SU-DHL-6 (cell line): ENCODE results near the gene CRADD.

Experiments used
- H2AFZ ChIP-seq: fragments of 200-600 bp; sonication (generic); 2 replicates; pipeline ENCODE4 v1.6.1; 2014; ENCODE audit warnings: low read depth, mild to moderate bottlenecking, moderate library complexity, mixed read lengths, antibody characterized with exemption, low read length; ENCODE audit not compliant: severe bottlenecking
- H3F3A ChIP-seq: fragments of 200-600 bp; shearing (Covaris generic); 2 replicates; pipeline ENCODE4 v1.6.0; 2016; ENCODE audit warnings: antibody characterized with exemption, mild to moderate bottlenecking; ENCODE audit not compliant: insufficient read depth
- H3K27ac ChIP-seq: fragments of 200-600 bp; sonication (generic); 2 replicates; pipeline ENCODE4 v1.5.1; 2016; ENCODE audit warnings: low read depth, mild to moderate bottlenecking, low read length, moderate library complexity, mixed read lengths
- H3K27me3 ChIP-seq: fragments of 200-600 bp; sonication (generic), shearing (Covaris generic); 2 replicates; pipeline ENCODE4 v1.6.0; 2014; ENCODE audit warnings: mild to moderate bottlenecking, low read length
- H3K36me3 ChIP-seq: fragments of 200-600 bp; sonication (generic); 2 replicates; pipeline ENCODE4 v1.6.1; 2014; ENCODE audit warnings: mild to moderate bottlenecking, low read length, mixed read lengths
- H3K4me2 ChIP-seq: fragments of 300-600, 200-600 bp; shearing (Covaris generic), sonication (generic); 2 replicates; pipeline ENCODE4 v1.6.0; 2014; ENCODE audit warnings: low read length, low read depth, mild to moderate bottlenecking; ENCODE audit not compliant: poor library complexity, severe bottlenecking
- H3K4me3 ChIP-seq: fragments of 200-600 bp; sonication (generic); 2 replicates; pipeline ENCODE4 v1.5.1; 2014; ENCODE audit warnings: antibody characterized with exemption, low read length, mild to moderate bottlenecking, mixed read lengths; ENCODE audit not compliant: insufficient read depth, poor library complexity, severe bottlenecking
- H3K79me2 ChIP-seq: fragments of 200-600 bp; sonication (generic); 2 replicates; pipeline ENCODE4 v1.6.1; 2014; ENCODE audit warnings: mild to moderate bottlenecking, low read length, moderate library complexity; ENCODE audit not compliant: insufficient read depth
- H3K9ac ChIP-seq: fragments of 200-600 bp; sonication (generic); 2 replicates; pipeline ENCODE4 v1.7.0; 2014; ENCODE audit warnings: mild to moderate bottlenecking, low read length
- H3K9me2 ChIP-seq: fragments of 200-600 bp; sonication (generic); replicated peaks from 2 replicates; pipeline ENCODE4 v1.6.1; 2014; ENCODE audit warnings: low read length; ENCODE audit not compliant: insufficient read depth
- H3K9me3 ChIP-seq: fragments of 200-600 bp; sonication (generic); 2 replicates; pipeline ENCODE4 v1.6.1; 2014; ENCODE audit warnings: low read length, mixed read lengths; ENCODE audit not compliant: insufficient read depth
- H4K20me1 ChIP-seq: fragments of 200-600 bp; sonication (generic); 2 replicates; pipeline ENCODE4 v1.6.1; 2014; ENCODE audit warnings: low read depth, mild to moderate bottlenecking, antibody characterized with exemption, low read length, moderate library complexity, mixed read lengths
- CTCF ChIP-seq: fragments of 200-600 bp; sonication (generic); IDR thresholded peaks from one replicate; pipeline ENCODE4 v1.5.1; 2017; ENCODE audit warnings: antibody characterized with exemption, mild to moderate bottlenecking, low read length, moderate library complexity; ENCODE audit not compliant: insufficient read depth, poor library complexity, severe bottlenecking
- EZH2phosphoT487 ChIP-seq: fragments of 200-600 bp; sonication (generic), shearing (Covaris generic); conservative IDR thresholded peaks from 2 replicates; pipeline ENCODE4 v1.6.1; 2018; ENCODE audit warnings: mild to moderate bottlenecking, antibody characterized with exemption, low read length, moderate library complexity, mixed read lengths

Gene CRADD

GRCh38 chr12:93677195-93678064 is at the start of gene CRADD:
CRADD (plus strand) TSS chr12:93677375.
- peak within 1 kb of the TSS; percentile 42 for H3K9ac ChIP-seq
- H3K27me3 ChIP-seq: no peaks in the 10 kb centered on the region
- H3K27ac ChIP-seq: no peak within 1 kb of the TSS
- TF ChIP-seq EZH2phosphoT487: no peak
- no peak for TF ChIP-seq CTCF
- H3F3A ChIP-seq: no peaks in the 10 kb centered on the region
- peak within 1 kb of the TSS; percentile 48 for H3K4me2 ChIP-seq
- H2AFZ ChIP-seq: peak within 1 kb of the TSS; percentile 85
- peak within 1 kb of the TSS; percentile 38 for H3K4me3 ChIP-seq
- H4K20me1 ChIP-seq: no peaks in the 10 kb centered on the region
- no peaks in the 10 kb centered on the region for H3K9me2 ChIP-seq
- H3K9me3 ChIP-seq: no peaks in the 10 kb centered on the region
- H3K79me2 ChIP-seq: no peaks in the 10 kb centered on the region
- no peaks in the 10 kb centered on the region for H3K36me3 ChIP-seq

GRCh38 chr12:93632383-93632782 is 44.8 kb upstream of the CRADD start:
- TF ChIP-seq CTCF: no peak
- TF ChIP-seq EZH2phosphoT487: no peak
- Histone ChIP-seq H3K27ac (no peak overlapping the region), H3K9ac (no peak overlapping the region), H2AFZ (no peak overlapping the region), H3K27me3 (no peaks in the 10 kb centered on the region), H3K9me2 (no peaks in the 10 kb centered on the region), H3K79me2 (no peaks in the 10 kb centered on the region), H3K4me2 (no peak overlapping the region), H3K9me3 (no peaks in the 10 kb centered on the region), H4K20me1 (no peaks in the 10 kb centered on the region), H3K36me3 (no peaks in the 10 kb centered on the region), H3K4me3 (no peak overlapping the region), H3F3A (no peaks in the 10 kb centered on the region)

DNA sequence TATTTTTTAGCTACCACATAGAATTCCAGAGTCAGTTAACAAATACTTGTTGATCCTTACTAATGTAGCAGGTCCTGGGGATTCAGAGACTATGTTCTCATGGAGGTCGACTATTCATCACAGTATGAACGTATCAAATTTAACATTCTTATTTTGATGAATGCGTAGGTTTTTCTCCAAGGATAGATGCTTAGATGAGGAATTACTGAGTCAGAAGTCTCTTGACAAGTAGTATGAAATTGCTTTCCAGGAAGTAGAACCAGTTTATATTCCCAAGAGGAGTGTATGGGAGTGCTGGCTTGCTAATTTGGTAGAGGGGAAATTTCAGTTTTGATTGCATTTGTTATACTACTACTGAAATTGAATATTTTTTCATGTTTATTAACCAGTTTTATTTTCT is 42.8 kb upstream of the CRADD start:
- Histone ChIP-seq H3K9me3 (no peaks in the 10 kb centered on the region), H3K9me2 (no peaks in the 10 kb centered on the region), H2AFZ (no peak overlapping the region), H3K9ac (no peak overlapping the region), H4K20me1 (no peaks in the 10 kb centered on the region), H3K79me2 (no peaks in the 10 kb centered on the region), H3K27ac (no peak overlapping the region), H3K27me3 (no peaks in the 10 kb centered on the region), H3K4me3 (no peak overlapping the region), H3F3A (no peaks in the 10 kb centered on the region), H3K4me2 (no peak overlapping the region), H3K36me3 (no peaks in the 10 kb centered on the region)
- TF ChIP-seq CTCF (no peak), EZH2phosphoT487 (no peak)
